Adrenal gland (tissue), 12 donors: Measurements from ENCODE around the gene EFHD1. TPM values are rescaled to one million over a fixed set of nuclear protein-coding genes. Genes with fewer than 3 reads are reported as not detected.

ENCODE experiments used
- DNase-seq, 7 donors: peaks; one replicate each; pipeline ENCODE4 v3.0.0-alpha.2; 2019 to 2020
- H3K27ac ChIP-seq, 5 donors: fragments of 200-600 bp; sonication (generic) in 4 of 5; 1 replicate in 3 of 5; 2 replicates in 2 of 5; pipeline versions ENCODE4 v1.5.1 to v1.8.0; 2016 to 2020; ENCODE audit warnings: mild to moderate bottlenecking in 1 of 5
- H3K27me3 ChIP-seq: fragments of 200-600 bp; 2 replicates; pipeline ENCODE4 v1.8.0; 2021
- H3K36me3 ChIP-seq, 2 donors: fragments of 200-600 bp; replicated peaks in 1 of 2; 1 replicate in 1 of 2; 2 replicates in 1 of 2; pipeline versions ENCODE4 v1.5.1 to v1.8.0; 2018 to 2022
- H3K4me1 ChIP-seq, 2 donors: fragments of 200-600 bp; replicated peaks in 1 of 2; 1 replicate in 1 of 2; 2 replicates in 1 of 2; pipeline versions ENCODE4 v1.5.1 to v1.8.0; 2018 to 2021
- H3K4me3 ChIP-seq, 4 donors: fragments of 200-600 bp; sonication (generic) in 3 of 4; one replicate each; pipeline ENCODE4 v1.5.1; 2016 to 2018
- H3K9me3 ChIP-seq, 3 donors: fragments of 200-600 bp; sonication (generic) in 1 of 3; replicated peaks in 1 of 3; 1 replicate in 2 of 3; 2 replicates in 1 of 3; pipeline versions ENCODE4 v1.5.1 to v1.8.0; 2016 to 2021
- POLR2A ChIP-seq, 2 donors: fragments of 450-650 bp; IDR thresholded peaks; one replicate each; pipeline ENCODE4 v1.6.1; 2017; ENCODE audit warnings: antibody characterized with exemption in 2 of 2, mild to moderate bottlenecking in 2 of 2, moderate library complexity in 1 of 2
- WGBS, 4 donors: extraction: QIAGEN DNeasy Blood & Tissue Kit in 2 of 4; methylation state at CpG; one replicate each; pipeline versions ENCODE4 v1.1.5 to v1.1.7; 2013 to 2017; 5-methylcytosine and 5-hydroxymethylcytosine counted together
- intact Hi-C, 2 donors: fragments of 100-400 bp; cut with DNase I; formaldehyde crosslinking; loops; one replicate each; pipeline versions ENCODE4 v1.14.1 to v1.15.0; 2022 to 2023
- polyA plus RNA-seq, 3 donors: library from polyadenylated mRNA; stranded (reverse); fragments of 200-250 nt in 2 of 3; fragments of 350-450 nt in 1 of 3; fragmentation: Illumina TruSeq in 1 of 3; extraction: RNeasy Lipid Tissue Mini Kit (QIAGEN cat#74804) in 1 of 3; gene quantifications; one replicate each; pipeline ENCODE4 v1.2.3, GENCODE V29; 2013 to 2014
- small RNA-seq, 2 donors: library from RNA; depleted of rRNA; stranded (forward); fragments of <200 nt; gene quantifications; one replicate each; pipeline ENCODE3, GENCODE V24; 2016
- total RNA-seq, 9 donors: library from RNA; depleted of rRNA in 4 of 9; stranded (reverse); fragments of >200 nt in 4 of 9; fragments of 120-200 nt in 1 of 9; fragmentation: NEBNext Ultra II Directional in 1 of 9; extraction: Animal tissue kit (Norgen Biotek cat#: 25700) in 1 of 9; gene quantifications; one replicate each; pipeline versions ENCODE4 v1.1.0 to v1.2.4, GENCODE V29; 2013 to 2023
- TF ChIP-seq, protein P1 (sequence below), 6 experiments: fragments of 450-650 bp in 4 of 6; fragments of 200-600 bp in 2 of 6; sonication (generic) in 1 of 6; IDR thresholded peaks; 1 replicate in 5 of 6; 2 replicates in 1 of 6; pipeline versions ENCODE4 v1.5.1 to v1.8.0; 2016 to 2021; ENCODE audit warnings: antibody characterized with exemption in 6 of 6, mild to moderate bottlenecking in 2 of 6, moderate library complexity in 1 of 6
- donor health status: healthy with polysubstance abuse.
- donor health status: Bipolar disorder and iron deficiency.
- donor health status: DM: yes; HTN: yes; CAD: no.
- donor health status: DM: no; HTN: no; CAD: no.
- donor health status: DM: no; HTN: no; CAD: no.
- donor health status: DM: yes; HTN: yes; CAD: no.

The EFHD1 gene
- total and polyA plus RNA-seq, 12 donors = 0.50 to 12.9 (median 6.3) TPM

DNA sequence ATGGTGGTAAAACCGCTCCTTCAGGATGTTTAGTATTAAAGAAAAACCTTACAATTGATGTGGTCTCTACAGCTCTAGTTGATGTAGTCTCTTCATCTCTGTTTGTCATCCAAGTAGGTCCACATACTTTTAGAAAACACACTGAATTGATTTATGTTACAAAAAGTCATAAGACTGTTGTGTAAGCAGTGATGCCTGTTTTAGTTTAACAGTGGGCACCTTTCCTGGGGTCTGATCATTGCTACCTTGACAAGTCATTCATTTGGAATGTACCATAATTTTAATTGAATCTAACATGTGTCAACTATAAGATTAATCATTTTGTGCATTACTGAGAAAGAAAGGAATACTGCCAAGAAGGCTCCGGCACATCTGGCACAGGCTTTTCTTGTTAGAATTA is 98.1 kb downstream of the EFHD1 start:
- Histone ChIP-seq H3K9me3 (no peaks in the 10 kb centered on the region), H3K27ac (peak overlapping the region in 1 of 5 donors; percentile 3), H3K27me3 (no peaks in the 10 kb centered on the region), H3K36me3 (peaks cover 0 to 27% of the 10 kb centered on the region in 2 donors), H3K4me1 (peaks cover 9 to 15% of the 10 kb centered on the region in 2 donors), H3K4me3 (no peak overlapping the region)
- DNase-seq = no peak
- 56 to 65% (median 59%) methylated on average over 2 of the region's 2 CpGs for WGBS, 4 donors
- intact Hi-C loops = no loop called here
- TF ChIP-seq, protein P1, sequence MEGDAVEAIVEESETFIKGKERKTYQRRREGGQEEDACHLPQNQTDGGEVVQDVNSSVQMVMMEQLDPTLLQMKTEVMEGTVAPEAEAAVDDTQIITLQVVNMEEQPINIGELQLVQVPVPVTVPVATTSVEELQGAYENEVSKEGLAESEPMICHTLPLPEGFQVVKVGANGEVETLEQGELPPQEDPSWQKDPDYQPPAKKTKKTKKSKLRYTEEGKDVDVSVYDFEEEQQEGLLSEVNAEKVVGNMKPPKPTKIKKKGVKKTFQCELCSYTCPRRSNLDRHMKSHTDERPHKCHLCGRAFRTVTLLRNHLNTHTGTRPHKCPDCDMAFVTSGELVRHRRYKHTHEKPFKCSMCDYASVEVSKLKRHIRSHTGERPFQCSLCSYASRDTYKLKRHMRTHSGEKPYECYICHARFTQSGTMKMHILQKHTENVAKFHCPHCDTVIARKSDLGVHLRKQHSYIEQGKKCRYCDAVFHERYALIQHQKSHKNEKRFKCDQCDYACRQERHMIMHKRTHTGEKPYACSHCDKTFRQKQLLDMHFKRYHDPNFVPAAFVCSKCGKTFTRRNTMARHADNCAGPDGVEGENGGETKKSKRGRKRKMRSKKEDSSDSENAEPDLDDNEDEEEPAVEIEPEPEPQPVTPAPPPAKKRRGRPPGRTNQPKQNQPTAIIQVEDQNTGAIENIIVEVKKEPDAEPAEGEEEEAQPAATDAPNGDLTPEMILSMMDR (IDR thresholded peaks at IDR 0.05) = no peak
- no peak for TF ChIP-seq POLR2A (IDR thresholded peaks at IDR 0.05)

Small RNA genes lying within 50 kb of the gene (small RNA-seq; reads per million reads assigned to genes)
- gene RN7SL359P = 0 reads per million in 2 donors

Other genes starting within 250 kb of the EFHD1 start
- gene ALPG, start 226.8 kb upstream of the EFHD1 start, total RNA-seq = not detected
- gene ALPG, start 226.8 kb upstream of the EFHD1 start, polyA plus RNA-seq = not detected
- gene ALPI, start 177.5 kb upstream of the EFHD1 start, total RNA-seq = not detected
- not detected for gene ALPI, start 177.5 kb upstream of the EFHD1 start, polyA plus RNA-seq
- gene ECEL1, start 145.8 kb upstream of the EFHD1 start, total RNA-seq = 10 to 100 TPM in 3 of 9 donors, 1 to 10 TPM in 6; 3.9 to 31.7 (median 6.7) TPM
- gene ECEL1, start 145.8 kb upstream of the EFHD1 start, polyA plus RNA-seq = 10 to 100 TPM in 1 of 3 donors, 1 to 10 TPM in 2; 4.5 to 20.7 (median 9.6) TPM
- under 1 TPM in 2 of 9 donors, not detected in 7; 0.06 to 0.28 TPM for gene PRSS56, start 113.2 kb upstream of the EFHD1 start, total RNA-seq
- under 1 TPM in 1 of 3 donors, not detected in 2; 0.07 TPM for gene PRSS56, start 113.2 kb upstream of the EFHD1 start, polyA plus RNA-seq
- gene CHRND, start 107.4 kb upstream of the EFHD1 start, total RNA-seq = under 1 TPM in 4 of 9 donors, not detected in 5; 0.11 to 0.39 (median 0.17) TPM
- under 1 TPM in 1 of 3 donors, not detected in 2; 0.07 TPM for gene CHRND, start 107.4 kb upstream of the EFHD1 start, polyA plus RNA-seq
- under 1 TPM in 1 of 9 donors, not detected in 8; 0.22 TPM for gene CHRNG, start 93.9 kb upstream of the EFHD1 start, total RNA-seq
- under 1 TPM in 1 of 3 donors, not detected in 2; 0.08 TPM for gene CHRNG, start 93.9 kb upstream of the EFHD1 start, polyA plus RNA-seq
- gene TIGD1, start 83.0 kb upstream of the EFHD1 start, total RNA-seq = 10 to 100 TPM in 1 of 9 donors, 1 to 10 TPM in 8; 2.2 to 15.2 (median 4.1) TPM
- gene TIGD1, start 83.0 kb upstream of the EFHD1 start, polyA plus RNA-seq = 10 to 100 TPM in 1 of 3 donors, 1 to 10 TPM in 2; 4.8 to 20.5 (median 6.2) TPM
- gene EIF4E2, start 82.9 kb upstream of the EFHD1 start, total RNA-seq = 100 to 1,000 TPM in 2 of 9 donors, 10 to 100 TPM in 7; 36.5 to 137 (median 58.1) TPM
- gene EIF4E2, start 82.9 kb upstream of the EFHD1 start, polyA plus RNA-seq = 100 to 1,000 TPM in 1 of 3 donors, 10 to 100 TPM in 2; 32.2 to 121 (median 43.2) TPM
- gene GIGYF2, start 63.7 kb downstream of the EFHD1 start, total RNA-seq = 10 to 100 TPM; 32.0 to 93.7 (median 69.2) TPM
- gene GIGYF2, start 63.7 kb downstream of the EFHD1 start, polyA plus RNA-seq = 10 to 100 TPM; 13.5 to 71.6 (median 38.6) TPM
- not detected for gene KCNJ13, start 143.0 kb downstream of the EFHD1 start, total RNA-seq
- gene KCNJ13, start 143.0 kb downstream of the EFHD1 start, polyA plus RNA-seq = not detected
- gene SNORC, start 236.7 kb downstream of the EFHD1 start, total RNA-seq = 1 to 10 TPM in 6 of 9 donors, under 1 TPM in 2, not detected in 1; 0.70 to 4.0 (median 1.7) TPM
- gene SNORC, start 236.7 kb downstream of the EFHD1 start, polyA plus RNA-seq = 10 to 100 TPM in 1 of 3 donors, 1 to 10 TPM in 1, under 1 TPM in 1; 0.35 to 12.5 (median 3.1) TPM